Measurements from ENCODE around the gene ACE. TPM values are rescaled to one million over a fixed set of nuclear protein-coding genes. Genes with fewer than 3 reads are reported as not detected.

The ACE gene
- total RNA-seq, 1 donor from 2014 or later = not detected

GRCh38 chr17:63487014-63487339 is 10.1 kb downstream of the ACE start:
- TF ChIP-seq EZH2phosphoT487 (IDR thresholded peaks at IDR 0.05) (no peak), EZH2 (IDR thresholded peaks at IDR 0.05) (no peak), CTCF (IDR thresholded peaks at IDR 0.05) (no peak)
- no peaks in the 10 kb centered on the region for H3K79me2 ChIP-seq (ENCODE audit: low read depth)
- no peak overlapping the region for H3K27ac ChIP-seq
- H3K27me3 ChIP-seq = no peaks in the 10 kb centered on the region
- H3K9me3 ChIP-seq (ENCODE audit: low read depth) = no peaks in the 10 kb centered on the region
- H3K4me3 ChIP-seq = no peak overlapping the region
- Mint-ChIP-seq H3K27me3 (ENCODE audit: insufficient read depth, low read depth) (peaks cover 8% of the 10 kb centered on the region), H3K4me1 (no peaks in the 10 kb centered on the region), H3K9me3 (no peaks in the 10 kb centered on the region), H3K4me3 (no peak overlapping the region), H3K27ac (no peak overlapping the region), H3K36me3 (no peaks in the 10 kb centered on the region)
- H3K9ac ChIP-seq = no peak overlapping the region
- no peaks in the 10 kb centered on the region for H3K4me1 ChIP-seq
- no peak for DNase-seq (ENCODE audit: low spot score)
- H3F3A ChIP-seq (ENCODE audit: low read depth) = no peaks in the 10 kb centered on the region
- no peak overlapping the region for H3K4me2 ChIP-seq
- H4K20me1 ChIP-seq (ENCODE audit: low read depth) = no peaks in the 10 kb centered on the region
- no peaks in the 10 kb centered on the region for H3K36me3 ChIP-seq
- H2AFZ ChIP-seq (replicated peaks) = no peak overlapping the region

- Mint-ChIP-seq H3K4me1 (no peaks in the 10 kb centered on the region), H3K36me3 (no peaks in the 10 kb centered on the region), H3K27ac (no peak overlapping the region), H3K27me3 (ENCODE audit: insufficient read depth, low read depth) (peaks cover 10% of the 10 kb centered on the region), H3K9me3 (no peaks in the 10 kb centered on the region), H3K4me3 (no peak overlapping the region)
- H3K36me3 ChIP-seq = no peaks in the 10 kb centered on the region
- TF ChIP-seq EZH2 (IDR thresholded peaks at IDR 0.05) = no peak
- TF ChIP-seq EZH2phosphoT487 (IDR thresholded peaks at IDR 0.05) = no peak
- TF ChIP-seq CTCF (IDR thresholded peaks at IDR 0.05) = no peak
- H3K4me3 ChIP-seq = no peak overlapping the region
- H3K27ac ChIP-seq = no peak overlapping the region
- H3K4me1 ChIP-seq = no peaks in the 10 kb centered on the region
- no peaks in the 10 kb centered on the region for H3F3A ChIP-seq (ENCODE audit: low read depth)
- H3K9me3 ChIP-seq (ENCODE audit: low read depth) = no peaks in the 10 kb centered on the region
- no peak for DNase-seq (ENCODE audit: low spot score)
- no peak overlapping the region for H3K4me2 ChIP-seq
- H3K27me3 ChIP-seq = no peaks in the 10 kb centered on the region
- H3K9ac ChIP-seq = no peak overlapping the region
- H2AFZ ChIP-seq (replicated peaks) = no peak overlapping the region
- H3K79me2 ChIP-seq (ENCODE audit: low read depth) = no peaks in the 10 kb centered on the region
- H4K20me1 ChIP-seq (ENCODE audit: low read depth) = no peaks in the 10 kb centered on the region
Measured at GRCh38 chr17:63488851-63489250, 12.0 kb downstream of the ACE start.

- Mint-ChIP-seq H3K9me3 (no peaks in the 10 kb centered on the region), H3K36me3 (no peaks in the 10 kb centered on the region), H3K27me3 (ENCODE audit: insufficient read depth, low read depth) (peaks cover 11% of the 10 kb centered on the region), H3K4me1 (no peaks in the 10 kb centered on the region), H3K4me3 (no peak overlapping the region), H3K27ac (no peak overlapping the region)
- Histone ChIP-seq H3K4me2 (no peak overlapping the region), H3K4me3 (no peak overlapping the region), H3K4me1 (no peaks in the 10 kb centered on the region), H3F3A (ENCODE audit: low read depth) (no peaks in the 10 kb centered on the region), H3K79me2 (ENCODE audit: low read depth) (no peaks in the 10 kb centered on the region), H4K20me1 (ENCODE audit: low read depth) (no peaks in the 10 kb centered on the region), H3K27me3 (no peaks in the 10 kb centered on the region), H2AFZ (replicated peaks) (no peak overlapping the region), H3K9ac (no peak overlapping the region), H3K9me3 (ENCODE audit: low read depth) (no peaks in the 10 kb centered on the region), H3K27ac (no peak overlapping the region), H3K36me3 (no peaks in the 10 kb centered on the region)
- DNase-seq (ENCODE audit: low spot score) = no peak
- no peak for TF ChIP-seq CTCF (IDR thresholded peaks at IDR 0.05)
- no peak for TF ChIP-seq EZH2 (IDR thresholded peaks at IDR 0.05)
- TF ChIP-seq EZH2phosphoT487 (IDR thresholded peaks at IDR 0.05) = no peak
Measured at GRCh38 chr17:63489291-63489690, 12.4 kb downstream of the ACE start.

GRCh38 chr17:63490329-63490728 is 13.5 kb downstream of the ACE start:
- H3K27me3 Mint-ChIP-seq (ENCODE audit: insufficient read depth, low read depth) = peaks cover 11% of the 10 kb centered on the region
- Histone ChIP-seq H3K36me3 (no peaks in the 10 kb centered on the region), H2AFZ (replicated peaks) (peak overlapping the region; percentile 92), H4K20me1 (ENCODE audit: low read depth) (no peaks in the 10 kb centered on the region), H3K4me2 (no peak overlapping the region), H3F3A (ENCODE audit: low read depth) (no peaks in the 10 kb centered on the region), H3K4me3 (no peak overlapping the region), H3K9me3 (ENCODE audit: low read depth) (no peaks in the 10 kb centered on the region), H3K27ac (no peak overlapping the region), H3K79me2 (ENCODE audit: low read depth) (no peaks in the 10 kb centered on the region), H3K27me3 (no peaks in the 10 kb centered on the region), H3K9ac (no peak overlapping the region), H3K4me1 (no peaks in the 10 kb centered on the region)
- H3K36me3 Mint-ChIP-seq = no peaks in the 10 kb centered on the region
- H3K4me1 Mint-ChIP-seq = no peaks in the 10 kb centered on the region
- TF ChIP-seq EZH2phosphoT487 (IDR thresholded peaks at IDR 0.05) (no peak), EZH2 (IDR thresholded peaks at IDR 0.05) (no peak), CTCF (IDR thresholded peaks at IDR 0.05) (no peak)
- peak; percentile 38 for DNase-seq (ENCODE audit: low spot score)
- no peaks in the 10 kb centered on the region for H3K9me3 Mint-ChIP-seq
- H3K27ac Mint-ChIP-seq = no peak overlapping the region
- no peak overlapping the region for H3K4me3 Mint-ChIP-seq

All from neural progenitor cell (in vitro differentiated cells).